IMR-90 (cell line): Measurements from ENCODE around the gene PFAS. TPM values are rescaled to one million over a fixed set of nuclear protein-coding genes. Genes with fewer than 3 reads are reported as not detected.

Source experiments
- ATAC-seq: fragments of 200-7000 bp; cut with Tn5 transposase; 2 replicates; pipeline ENCODE4 v1.9.1; 2020; ENCODE audit warnings: low read depth, mild to moderate bottlenecking, moderate library complexity
- BruUV-seq: library from RNA; stranded (reverse); fragments of 400-500 nt; replicated peaks from 2 replicates; lab custom pipeline; 2021; lab: Mats Ljungman, UMichigan
- CTCF ChIA-PET: fragments of 300-600 bp; formaldehyde crosslinking; extraction: SDS; loops from one replicate; lab custom pipeline; 2021; ENCODE audit warnings: antibody characterized with exemption; lab: Yijun Ruan, JAX
- POLR2A ChIA-PET: fragments of 300-600 bp; sonication (Branson Sonifier 250); formaldehyde crosslinking; loops from one replicate; lab custom pipeline; 2022; ENCODE audit warnings: antibody characterized with exemption; ENCODE audit not compliant: unreplicated experiment; lab: Charles Lee
- DNase-seq: peaks from one replicate; pipeline ENCODE4 v3.0.0; 2013
- H2AFZ ChIP-seq: replicated peaks from 2 replicates; pipeline ENCODE3; 2013; ENCODE audit warnings: low read length, mild to moderate bottlenecking; ENCODE audit not compliant: poor library complexity
- H2AK5ac ChIP-seq: 2 replicates; pipeline ENCODE4 v1.6.1; 2013; ENCODE audit warnings: low read depth, low read length, inconsistent platforms
- H2AK9ac ChIP-seq: replicated peaks from 2 replicates; pipeline ENCODE3; 2013; ENCODE audit warnings: mild to moderate bottlenecking, low read depth, low read length, moderate library complexity; ENCODE audit not compliant: poor library complexity
- H2BK120ac ChIP-seq: 2 replicates; pipeline ENCODE4 v1.6.1; 2013; ENCODE audit warnings: low read depth, low read length, inconsistent platforms
- H2BK15ac ChIP-seq: 3 replicates; pipeline ENCODE4 v1.6.1; 2013; ENCODE audit warnings: low read depth, low read length, inconsistent platforms
- H2BK20ac ChIP-seq: 2 replicates; pipeline ENCODE4 v1.6.1; 2013; ENCODE audit warnings: low read depth, mild to moderate bottlenecking, inconsistent platforms, low read length, moderate library complexity
- H2BK5ac ChIP-seq: 2 replicates; pipeline ENCODE4 v1.6.1; 2013; ENCODE audit warnings: mild to moderate bottlenecking, low read depth, low read length, inconsistent platforms; ENCODE audit not compliant: poor library complexity, severe bottlenecking
- H3K14ac ChIP-seq: replicated peaks from 2 replicates; pipeline ENCODE4 v1.6.1; 2013; ENCODE audit warnings: low read depth, low read length, inconsistent platforms
- H3K18ac ChIP-seq: 2 replicates; pipeline ENCODE4 v1.6.1; 2013; ENCODE audit warnings: low read depth, low read length, control low read depth
- H3K23ac ChIP-seq: 2 replicates; pipeline ENCODE4 v1.6.1; 2013; ENCODE audit warnings: low read depth, low read length, inconsistent platforms
- H3K27ac ChIP-seq: 2 replicates; pipeline ENCODE4 v1.5.1; 2013; ENCODE audit warnings: mild to moderate bottlenecking, control low read depth, low read length; ENCODE audit not compliant: insufficient read depth
- H3K27me3 ChIP-seq: 2 replicates; pipeline ENCODE4 v1.6.1; 2013; ENCODE audit warnings: low read length; ENCODE audit not compliant: control insufficient read depth, insufficient read depth
- H3K36me3 ChIP-seq: 2 replicates; pipeline ENCODE4 v1.6.1; 2013; ENCODE audit warnings: low read length, mixed read lengths; ENCODE audit not compliant: control insufficient read depth, insufficient read depth
- H3K4ac ChIP-seq: 2 replicates; pipeline ENCODE4 v1.6.1; 2013; ENCODE audit warnings: low read depth, low read length, inconsistent platforms
- H3K4me1 ChIP-seq: 2 replicates; pipeline ENCODE4 v1.6.1; 2013; ENCODE audit warnings: low read length, mixed read lengths; ENCODE audit not compliant: control insufficient read depth, insufficient read depth
- H3K4me2 ChIP-seq: 2 replicates; pipeline ENCODE4 v1.6.1; 2013; ENCODE audit warnings: low read depth, mild to moderate bottlenecking, control low read depth, low read length, moderate library complexity
- H3K4me3 ChIP-seq: 2 replicates; pipeline ENCODE4 v1.5.1; 2013; ENCODE audit warnings: low read depth, mild to moderate bottlenecking, control low read depth, low read length, moderate library complexity; ENCODE audit not compliant: insufficient read depth
- H3K56ac ChIP-seq: 2 replicates; pipeline ENCODE4 v1.6.1; 2013; ENCODE audit warnings: low read length, inconsistent platforms; ENCODE audit not compliant: insufficient read depth; ENCODE audit errors: extremely low read depth
- H3K79me1 ChIP-seq, 2 experiments: 2 replicates each; pipeline ENCODE4 v1.6.1; 2013; ENCODE audit warnings: low read length in 2 of 2, inconsistent platforms in 1 of 2, low read depth in 1 of 2
- H3K9ac ChIP-seq: 2 replicates; pipeline ENCODE4 v1.6.1; 2013; ENCODE audit warnings: low read depth, low read length, control low read depth
- H3K9me1 ChIP-seq: 2 replicates; pipeline ENCODE4 v1.6.1; 2013; ENCODE audit warnings: low read length, inconsistent platforms; ENCODE audit not compliant: insufficient read depth
- H3K9me3 ChIP-seq: 2 replicates; pipeline ENCODE4 v1.6.1; 2013; ENCODE audit warnings: low read length; ENCODE audit not compliant: control insufficient read depth, insufficient read depth
- H4K20me1 ChIP-seq: 2 replicates; pipeline ENCODE4 v1.6.1; 2013; ENCODE audit warnings: low read length, inconsistent platforms; ENCODE audit not compliant: insufficient read depth
- H4K5ac ChIP-seq: 2 replicates; pipeline ENCODE4 v1.6.1; 2013; ENCODE audit warnings: mild to moderate bottlenecking, low read depth, low read length, control low read depth
- H4K8ac ChIP-seq, 2 experiments: 2 replicates each; pipeline ENCODE4 v1.6.1; 2013; ENCODE audit warnings: low read depth in 2 of 2, low read length in 2 of 2, control low read depth in 1 of 2, inconsistent platforms in 1 of 2
- H4K91ac ChIP-seq: 2 replicates; pipeline ENCODE4 v1.6.1; 2013; ENCODE audit warnings: low read depth, low read length, inconsistent platforms; ENCODE audit not compliant: insufficient read depth
- BHLHE40 ChIP-seq: fragments of 150-350 bp; IDR thresholded peaks from 2 replicates; pipeline ENCODE4 v1.6.1; 2016; ENCODE audit warnings: mild to moderate bottlenecking, low read depth, low read length
- CHD1 ChIP-seq: IDR thresholded peaks from 2 replicates; pipeline ENCODE4 v1.6.1; 2012; ENCODE audit warnings: low read depth, low read length, improper control_type of control experiment
- CTCF ChIP-seq: conservative IDR thresholded peaks from 2 replicates; pipeline ENCODE4 v1.5.1; 2012; ENCODE audit warnings: mild to moderate bottlenecking, low read depth, low read length, improper control_type of control experiment
- ELK1 ChIP-seq: fragments of 150-350 bp; IDR thresholded peaks from 2 replicates; pipeline ENCODE4 v1.6.1; 2016; ENCODE audit warnings: low read depth, mild to moderate bottlenecking, low read length, moderate library complexity, borderline replicate concordance
- FOS ChIP-seq: fragments of 150-350 bp; IDR thresholded peaks from 2 replicates; pipeline ENCODE4 v1.6.1; 2016; ENCODE audit warnings: low read depth, low read length
- MAFK ChIP-seq: IDR thresholded peaks from 2 replicates; pipeline ENCODE4 v1.6.1; 2012; ENCODE audit warnings: low read depth, low read length, improper control_type of control experiment
- MAZ ChIP-seq: IDR thresholded peaks from 2 replicates; pipeline ENCODE4 v1.6.1; 2012; ENCODE audit warnings: low read depth, mild to moderate bottlenecking, low read length, improper control_type of control experiment, moderate library complexity, borderline replicate concordance
- MXI1 ChIP-seq: IDR thresholded peaks from 2 replicates; pipeline ENCODE4 v1.6.1; 2012; ENCODE audit warnings: low read depth, mild to moderate bottlenecking, low read length, moderate library complexity, borderline replicate concordance
- NFE2L2 ChIP-seq: fragments of 150-350 bp; IDR thresholded peaks from 2 replicates; pipeline ENCODE4 v1.6.1; 2016; ENCODE audit warnings: low read depth, mild to moderate bottlenecking, low read length
- POLR2A ChIP-seq: IDR thresholded peaks from 2 replicates; pipeline ENCODE4 v1.6.1; 2012; ENCODE audit warnings: mild to moderate bottlenecking, low read depth, low read length
- RAD21 ChIP-seq: IDR thresholded peaks from 2 replicates; pipeline ENCODE4 v1.6.1; 2012; ENCODE audit warnings: low read length, improper control_type of control experiment
- RCOR1 ChIP-seq: IDR thresholded peaks from 2 replicates; pipeline ENCODE4 v1.6.1; 2012; ENCODE audit warnings: mild to moderate bottlenecking, low read length, improper control_type of control experiment; ENCODE audit not compliant: insufficient replicate concordance
- RFX5 ChIP-seq: IDR thresholded peaks from 2 replicates; pipeline ENCODE4 v1.8.0; 2012; ENCODE audit warnings: low read depth, mild to moderate bottlenecking, low read length, moderate library complexity
- SMC3 ChIP-seq: fragments of 150-350 bp; IDR thresholded peaks from 2 replicates; pipeline ENCODE4 v1.6.1; 2016; ENCODE audit warnings: low read depth, mild to moderate bottlenecking, antibody characterized with exemption, low read length, moderate library complexity
- WGBS, 2 experiments: methylation state at CpG; one replicate each; pipeline versions ENCODE4 v1.1.5 to v1.1.7; 2013; ENCODE audit warnings: missing lambda C conversion rate in 2 of 2; ENCODE audit not compliant: insufficient read length in 1 of 2; ENCODE audit errors: extremely low coverage in 2 of 2; 5-methylcytosine and 5-hydroxymethylcytosine counted together
- dilution Hi-C: fragments of 300-500 bp; cut with HindIII; formaldehyde crosslinking; loops from one replicate; pipeline ENCODE4 v1.14.3; 2018; ENCODE audit warnings: low sequenced_read_pairs; ENCODE audit not compliant: unreplicated experiment
- in situ Hi-C: fragments of 300-500 bp; cut with MboI; formaldehyde crosslinking; loops from 3 replicates; pipeline ENCODE4 v1.14.3; 2019; ENCODE audit warnings: low sequenced_read_pairs, inconsistent platforms, mixed read lengths
- intact Hi-C: fragments of 100-400 bp; cut with micrococcal nuclease; formaldehyde crosslinking; loops from 2 replicates; pipeline ENCODE4 v1.10.0; 2022
- polyA plus RNA-seq, 3 experiments: library from polyadenylated mRNA; depleted of rRNA; stranded (reverse); fragments of >200 nt; gene quantifications; 2 replicates each; pipeline ENCODE4 v1.2.3, GENCODE V29; 2012; ENCODE audit warnings: low replicate concordance in 1 of 3
- total RNA-seq: library from RNA; depleted of rRNA; stranded (reverse); fragments of >200 nt; gene quantifications from 2 replicates; pipeline ENCODE4 v1.2.3, GENCODE V29; 2012

PFAS gene
- total and polyA plus RNA-seq, 2 of the 4 experiments (the other 2 are of a cell fraction): 20.7 to 26.2 TPM

- H3K27me3 ChIP-seq: no peaks in the 10 kb centered on the region
- intact Hi-C loops: loop anchor here (1.0 kb wide), 3 partner anchors 22 to 74 kb away; partner anchors contain the start of gene CTC1
- 0 out of 2 replicates have a peak overlapping the region, but pooled peaks have one; percentile 3 for H4K5ac ChIP-seq
- DNase-seq (peak; percentile 91), ATAC-seq (peak; percentile 48)
- peak overlapping the region; percentile 40; the same call in 1 of the 2 replicates for H3K56ac ChIP-seq
- peaks cover 11% of the 10 kb centered on the region for H3K9me1 ChIP-seq
- BruUV-seq: no TSS peak
- H3K14ac ChIP-seq: peak overlapping the region; percentile 77
- no peak overlapping the region for H4K91ac ChIP-seq
- H3K4ac ChIP-seq: peak overlapping the region; percentile 49
- dilution Hi-C loops: loop anchor here (25.0 kb wide), 1 partner anchor 114 kb away; the partner anchor contains the start of genes ALOXE3 and HES7
- no peak overlapping the region for H2BK120ac ChIP-seq
- H3K4me2 ChIP-seq: peak overlapping the region; percentile 83
- peaks cover 21% of the 10 kb centered on the region for H4K20me1 ChIP-seq
- no peak overlapping the region for H2BK15ac ChIP-seq
- peak overlapping the region; percentile 75 for H2BK5ac ChIP-seq
- peak overlapping the region; percentile 18 for H3K27ac ChIP-seq
- H3K79me1 ChIP-seq: peaks cover 0 to 8% of the 10 kb centered on the region in 2 experiments; a peak in 1 of 4 replicates
- H3K9me3 ChIP-seq: no peaks in the 10 kb centered on the region
- no peak overlapping the region for H3K18ac ChIP-seq
- peaks cover 9% of the 10 kb centered on the region for H3K4me1 ChIP-seq
- H2AK5ac ChIP-seq: peak overlapping the region; percentile 48
- TF ChIP-seq ELK1 (no peak), NFE2L2 (peak; percentile 10; the same call in 1 of the 2 replicates), CTCF (no peak), RFX5 (no peak), CHD1 (peak; percentile 53; the same call in 1 of the 2 replicates), MXI1 (no peak), FOS (peak; percentile 83), RCOR1 (no peak), MAZ (no peak), RAD21 (no peak), POLR2A (peak; percentile 74), MAFK (no peak), SMC3 (no peak), BHLHE40 (peak; percentile 90)
- POLR2A ChIA-PET: interaction anchor here (0.5 kb wide), 1 partner anchor 137 kb away, joined by 3 read pairs; no protein-coding TSS in a partner anchor
- H2BK20ac ChIP-seq: no peak overlapping the region
- H3K23ac ChIP-seq: no peak overlapping the region
- H4K8ac ChIP-seq: peak overlapping the region in 1 of 2 experiments; percentile 82; a peak in 2 of 4 replicates
- CTCF ChIA-PET: no interaction called here
- peak overlapping the region; percentile 7 for H3K9ac ChIP-seq
- H3K36me3 ChIP-seq: peaks cover 27% of the 10 kb centered on the region
- peak overlapping the region; percentile 78 for H2AK9ac ChIP-seq
- H3K4me3 ChIP-seq: peak overlapping the region; percentile 43
- in situ Hi-C loops: no loop called here
- peak overlapping the region; percentile 82 for H2AFZ ChIP-seq
- WGBS, 2 experiments: 15% methylated on average over 4 of the region's 32 CpGs; no CpG with 5 or more reads in 1 of the 2 experiments
These were observed 22.4 kb upstream of the PFAS start for GRCh38 chr17:8226536-8227237.
